HepG2 (cell line): ENCODE measurements around the gene TMC8. TPM values are rescaled to one million over a fixed set of nuclear protein-coding genes. Genes with fewer than 3 reads are reported as not detected.
"Not testable (repeated sequence)": the region's sequence is repeated elsewhere in the genome, so short reads cannot be mapped to it uniquely, and the experiment has no call there.

Source experiments
- ATAC-seq: fragments of 200-7000 bp; cut with Tn5 transposase; 3 replicates; pipeline ENCODE4 v1.9.1; 2020; ENCODE audit warnings: mild to moderate bottlenecking, moderate library complexity
- BruUV-seq: library from RNA; stranded (reverse); fragments of 400-500 nt; replicated peaks from 2 replicates; lab custom pipeline; 2021; lab: Mats Ljungman, UMichigan
- CTCF ChIA-PET: fragments of 300-600 bp; formaldehyde crosslinking; extraction: SDS; loops from one replicate; lab custom pipeline; 2021; ENCODE audit warnings: low total read pairs, inconsistent platforms, low intra/inter-chr PET ratio; lab: Yijun Ruan, JAX
- POLR2A ChIA-PET: fragments of 350-600 bp; sonication (Branson Sonifier 250); formaldehyde crosslinking; loops from one replicate; lab custom pipeline; 2020; ENCODE audit warnings: antibody characterized with exemption, inconsistent platforms; lab: Yijun Ruan, JAX
- DNase-seq: peaks from one replicate; pipeline ENCODE4 v3.0.0-alpha.2; 2015; ENCODE audit warnings: low spot score
- FAIRE-seq: peaks from 3 replicates; lab custom pipeline; 2011; peaks lifted over from hg19 to GRCh38; lab: Jason Lieb, UNC
- H2AFZ ChIP-seq: one replicate; pipeline ENCODE4 v1.6.1; 2011; ENCODE audit warnings: low read length, inconsistent platforms
- H3K27ac ChIP-seq: fragments of 300-600 bp; 3 replicates; pipeline ENCODE4 v1.8.0; 2011; ENCODE audit warnings: mixed run types, mild to moderate bottlenecking, mixed read lengths, low read length, inconsistent platforms; ENCODE audit not compliant: insufficient read depth; ENCODE audit errors: extremely low read length
- H3K27me3 ChIP-seq, 2 experiments: fragments of 200-600 bp in 1 of 2; 2 replicates in 1 of 2; 3 replicates in 1 of 2; pipeline versions ENCODE4 v1.6.0 to v1.8.0; 2011; ENCODE audit warnings: low read length in 2 of 2, mild to moderate bottlenecking in 2 of 2, moderate library complexity in 2 of 2, inconsistent platforms in 1 of 2; ENCODE audit not compliant: insufficient read depth in 2 of 2, control insufficient read depth in 1 of 2
- H3K36me3 ChIP-seq, 2 experiments: fragments of 200-600 bp in 1 of 2; replicated peaks in 1 of 2; 2 replicates in 1 of 2; 3 replicates in 1 of 2; pipeline versions ENCODE4 v1.5.1 to v1.8.0; 2011; ENCODE audit warnings: low read length in 2 of 2, inconsistent platforms in 1 of 2; ENCODE audit not compliant: insufficient read depth in 2 of 2, control insufficient read depth in 1 of 2
- H3K4me1 ChIP-seq: 2 replicates; pipeline ENCODE4 v1.5.1; 2012; ENCODE audit warnings: low read length, inconsistent platforms; ENCODE audit not compliant: insufficient read depth
- H3K4me2 ChIP-seq: 2 replicates; pipeline ENCODE4 v1.6.0; 2011; ENCODE audit warnings: low read depth, low read length, inconsistent platforms
- H3K4me3 ChIP-seq, 3 experiments: fragments of 200-600 bp in 1 of 3; sonication (generic), shearing (Covaris generic) in 1 of 3; replicated peaks in 1 of 3; 2 replicates each; pipeline ENCODE4 v1.5.1; 2011 to 2016; ENCODE audit warnings: low read length in 3 of 3, inconsistent platforms in 2 of 3, low read depth in 2 of 3, mild to moderate bottlenecking in 2 of 3, control low read depth in 1 of 3, mixed read lengths in 1 of 3; ENCODE audit not compliant: insufficient read depth in 1 of 3
- H3K79me2 ChIP-seq: one replicate; pipeline ENCODE4 v1.6.1; 2011; ENCODE audit warnings: low read length, inconsistent platforms; ENCODE audit not compliant: insufficient read depth
- H3K9ac ChIP-seq: 2 replicates; pipeline ENCODE4 v1.6.0; 2011; ENCODE audit warnings: mild to moderate bottlenecking, low read depth, low read length, inconsistent platforms; ENCODE audit not compliant: insufficient read depth
- H3K9me3 ChIP-seq: 2 replicates; pipeline ENCODE4 v1.5.1; 2012; ENCODE audit warnings: mild to moderate bottlenecking, low read length
- H4K20me1 ChIP-seq: 2 replicates; pipeline ENCODE4 v1.6.0; 2011; ENCODE audit warnings: inconsistent platforms, mild to moderate bottlenecking, low read length, moderate library complexity; ENCODE audit not compliant: insufficient read depth
- AGO2 ChIP-seq: fragments of 200-400 bp; formaldehyde crosslinking; optimal IDR thresholded peaks from 2 replicates; pipeline ENCODE3; 2017; ENCODE audit warnings: mild to moderate bottlenecking, low read depth, low read length, moderate library complexity
- CEBPB ChIP-seq: IDR thresholded peaks from 2 replicates; pipeline ENCODE4 v1.6.1; 2011; ENCODE audit warnings: low read depth, low read length, improper control_type of control experiment, borderline replicate concordance
- HNRNPL ChIP-seq: fragments of 200-400 bp; formaldehyde crosslinking; IDR thresholded peaks from 2 replicates; pipeline ENCODE4 v1.6.1; 2017; ENCODE audit warnings: mild to moderate bottlenecking, low read depth, low read length
- PCBP1 ChIP-seq: fragments of 200-400 bp; formaldehyde crosslinking; IDR thresholded peaks from 2 replicates; pipeline ENCODE4 v1.6.1; 2017; ENCODE audit warnings: mild to moderate bottlenecking, low read depth, low read length, borderline replicate concordance
- RBFOX2 ChIP-seq: fragments of 200-400 bp; formaldehyde crosslinking; IDR thresholded peaks from 2 replicates; pipeline ENCODE4 v1.6.1; 2017; ENCODE audit warnings: low read depth, mild to moderate bottlenecking, low read length
- ZBTB2 ChIP-seq: sonication (generic); formaldehyde crosslinking; IDR thresholded peaks from 2 replicates; pipeline ENCODE4 v1.8.0; 2022; ENCODE audit warnings: low read depth, missing genetic modification reagents
- WGBS: methylation state at CpG from one replicate; pipeline ENCODE4 v1.1.6; 2017; ENCODE audit warnings: low lambda C conversion rate; 5-methylcytosine and 5-hydroxymethylcytosine counted together
- in situ Hi-C: cut with HindIII; loops from 2 replicates; pipeline ENCODE4 v1.10.0; 2017; ENCODE audit warnings: low pct_unique_long_range_greater_than_20kb; ENCODE audit not compliant: extremely low pct_ligation_motif_present
- intact Hi-C: fragments of 100-400 bp; cut with micrococcal nuclease; formaldehyde crosslinking; loops from one replicate; pipeline ENCODE4 v1.10.0; 2022; ENCODE audit not compliant: unreplicated experiment
- polyA plus RNA-seq, 8 experiments: library from polyadenylated mRNA; depleted of rRNA in 3 of 8; stranded (reverse) in 7 of 8; unstranded in 1 of 8; fragments of >200 nt; fragmentation: Illumina TruSeq in 4 of 8; extraction: Trizol in 4 of 8; gene quantifications; 2 replicates each; pipeline versions ENCODE4 v1.2.1 to v1.2.3, GENCODE V29; 2011 to 2016; ENCODE audit warnings: low read depth in 4 of 8, missing spikeins in 1 of 8, mixed read lengths in 1 of 8; ENCODE audit not compliant: insufficient read depth in 1 of 8
- total RNA-seq, 5 experiments: library from RNA; depleted of rRNA; stranded (reverse); fragments of >200 nt; fragmentation: Illumina TruSeq; extraction: Trizol; gene quantifications; 2 replicates each; pipeline ENCODE4 v1.2.3, GENCODE V29; 2016; ENCODE audit warnings: low read depth in 1 of 5

The TMC8 gene
- total and polyA plus RNA-seq, 2 of the 13 experiments (the other 11 are each of a cell fraction or from before 2014, with no cell fraction given): 0.53 to 7.8 TPM

DNA sequence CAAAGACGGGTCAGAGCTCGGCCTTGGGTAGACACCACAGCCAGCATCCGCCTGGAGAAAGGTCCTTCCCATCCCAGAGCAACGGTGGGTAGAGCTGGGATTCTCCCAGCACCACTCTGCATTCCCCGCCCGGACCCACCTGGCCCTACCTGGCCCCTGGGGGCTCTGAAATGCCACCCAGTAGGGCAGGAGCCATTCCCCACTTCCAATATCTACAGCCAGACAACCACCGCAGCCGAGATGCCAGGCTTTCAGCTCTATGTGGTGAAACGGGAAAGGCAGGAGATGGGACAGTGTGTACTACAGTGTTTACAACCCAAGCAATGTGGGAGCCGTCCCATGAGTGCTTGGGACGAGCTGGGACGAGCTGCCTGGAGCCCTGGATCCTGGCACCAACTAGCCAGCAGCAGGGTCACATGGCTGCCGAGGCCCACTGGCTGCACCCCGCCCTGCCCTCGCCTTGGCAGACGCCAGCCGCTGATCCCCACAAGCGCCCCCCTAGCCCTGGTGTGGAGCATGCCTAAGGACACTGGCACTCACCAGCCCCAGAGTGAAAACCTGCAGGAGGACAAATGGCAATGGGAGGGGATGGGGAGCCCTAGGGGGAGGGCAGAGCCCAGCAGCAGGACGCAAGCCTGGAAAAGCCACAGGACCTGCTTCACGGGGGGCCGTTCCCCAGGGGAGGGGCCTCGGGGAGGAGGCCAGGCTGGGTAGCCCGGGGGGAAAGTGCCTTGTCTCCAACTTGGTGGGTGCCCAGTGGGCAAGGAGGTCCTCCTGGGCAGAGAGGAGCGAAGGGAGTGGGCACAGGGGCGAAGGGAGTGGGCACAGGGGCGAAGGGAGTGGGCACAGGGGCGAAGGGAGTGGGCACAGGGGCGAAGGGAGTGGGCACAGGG, 15.5 kb upstream of the TMC8 start (continued):
- TF ChIP-seq ZBTB2 (CRISPR knock-in tag): no peak

- DNase-seq, H3K9me3 ChIP-seq, FAIRE-seq, H3K4me3 ChIP-seq, ATAC-seq, in situ Hi-C loops, H3K4me2 ChIP-seq, H3K27me3 ChIP-seq, BruUV-seq, H3K9ac ChIP-seq, H3K79me2 ChIP-seq, H3K27ac ChIP-seq, H2AFZ ChIP-seq, intact Hi-C loops, CTCF ChIA-PET: not testable (repeated sequence)
- 97% methylated on average over 18 of the region's 18 CpGs for whole genome bisulfite sequencing
- H4K20me1 ChIP-seq: peaks cover 16% of the 10 kb centered on the region; the same call in 1 of the 2 replicates
- peaks cover 23% of the 10 kb centered on the region for H3K4me1 ChIP-seq
- POLR2A ChIA-PET: interaction anchor here (0.8 to 1.2 kb wide), 3 partner anchors 11 to 135 kb away, joined by 3 to 5 read pairs (median 4); no protein-coding TSS in a partner anchor
- peaks cover 16 to 47% of the 10 kb centered on the region in 2 experiments for H3K36me3 ChIP-seq
- TF ChIP-seq AGO2: peak; percentile 16
- TF ChIP-seq PCBP1: 0 out of 2 replicates have a peak, but pooled peaks have one; percentile 92
- 0 out of 2 replicates have a peak, but pooled peaks have one; percentile 3 for TF ChIP-seq RBFOX2
- peak; percentile 99 for TF ChIP-seq HNRNPL
- TF ChIP-seq CEBPB: peak; percentile 63
- TF ChIP-seq, all 625 proteins: peak for 5; not testable (repeated sequence) for 620
These were observed 14.8 kb upstream of the TMC8 start for GRCh38 chr17:78115803-78116202.
